ENCODE results near the gene SLC20A1. TPM values are rescaled to one million over a fixed set of nuclear protein-coding genes. Genes with fewer than 3 reads are reported as not detected.

Gene SLC20A1
- total RNA-seq, 1 experiment from 2014 or later = 123 TPM

DNA sequence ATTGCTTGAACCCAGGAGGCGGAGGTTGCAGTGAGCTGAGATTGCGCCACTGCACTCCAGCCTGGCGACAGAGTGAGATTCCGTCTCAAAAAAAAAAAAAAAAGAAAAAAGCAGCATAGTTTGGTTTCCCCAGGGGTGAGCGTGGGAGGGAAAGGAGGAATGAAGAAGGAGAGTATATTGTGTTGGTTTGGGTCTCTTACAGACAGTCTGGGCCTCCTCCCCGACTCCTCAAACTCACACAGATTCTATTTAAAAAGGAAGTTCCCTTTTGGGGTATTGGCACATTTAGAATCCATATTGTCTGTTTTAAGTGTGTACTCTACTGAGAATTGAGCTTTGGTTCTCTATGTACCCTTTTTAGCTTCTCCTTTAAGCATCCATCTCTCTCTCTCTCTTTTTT, 27.4 kb upstream of the SLC20A1 start:
- H2BK20ac ChIP-seq (ENCODE audit: low read depth, low read length, poor library complexity, severe bottlenecking) = no peak overlapping the region
- H3K9me3 ChIP-seq (ENCODE audit: control insufficient read depth, low read depth, low read length) = no peaks in the 10 kb centered on the region
- no CpG with 5 or more reads among the region's 6 CpGs for WGBS (ENCODE audit: extremely low coverage, insufficient read length, low lambda C conversion rate)
- no peak overlapping the region for H2BK15ac ChIP-seq (ENCODE audit: low read depth, low read length)
- H3K4me1 ChIP-seq (ENCODE audit: insufficient read depth, low read length) = no peaks in the 10 kb centered on the region; the same call in 1 of the 2 replicates
- peaks cover 4% of the 10 kb centered on the region for H3K23me2 ChIP-seq (ENCODE audit: insufficient read length, low read depth, low read length, poor library complexity, severe bottlenecking)
- H3T11ph ChIP-seq (ENCODE audit: low read length) = no peak overlapping the region
- no peak overlapping the region for H3K9ac ChIP-seq (ENCODE audit: extremely low read depth, insufficient read length, low read length)
- DNase-seq = no peak
- H3K23ac ChIP-seq (ENCODE audit: insufficient read length, low read depth, low read length) = no peak overlapping the region
- no peak overlapping the region for H3K4me2 ChIP-seq (ENCODE audit: insufficient read depth, insufficient read length, low read length)
- no peak overlapping the region for H3K14ac ChIP-seq (ENCODE audit: insufficient read depth, low read length)
- no peak overlapping the region for H3K27ac ChIP-seq (ENCODE audit: insufficient read length, low read depth, low read length)
- no peak overlapping the region for H2BK12ac ChIP-seq (ENCODE audit: insufficient read length, low read depth, low read length)
- no peak overlapping the region for H2BK5ac ChIP-seq (ENCODE audit: insufficient read length, low read length)
- no peak overlapping the region for H3K56ac ChIP-seq (ENCODE audit: insufficient read length, low read depth, low read length)
- H4K20me1 ChIP-seq (ENCODE audit: control insufficient read depth, insufficient read depth, insufficient read length) = no peaks in the 10 kb centered on the region
- H3K36me3 Mint-ChIP-seq (ENCODE audit: insufficient read depth in 1 of 3, low read depth in 3 of 3) = no peaks in the 10 kb centered on the region
- H4K8ac ChIP-seq (replicated peaks; ENCODE audit: insufficient read length, low read depth, low read length) = no peak overlapping the region
- H3K4me3 Mint-ChIP-seq = no peak overlapping the region
- no peaks in the 10 kb centered on the region for H3K79me2 ChIP-seq (ENCODE audit: insufficient read depth, low read length)
- no peak overlapping the region for H2AK5ac ChIP-seq (ENCODE audit: insufficient read length, low read length)
- H4K5ac ChIP-seq (ENCODE audit: insufficient read length, low read depth, low read length) = no peak overlapping the region
- H3K9me3 Mint-ChIP-seq = no peaks in the 10 kb centered on the region
- no peak overlapping the region for H3K4ac ChIP-seq (ENCODE audit: low read depth, low read length)
- no peak for TF ChIP-seq CTCF (conservative IDR thresholded peaks at IDR 0.05)
- no peak overlapping the region for H2BK120ac ChIP-seq (ENCODE audit: low read depth, low read length, poor library complexity, severe bottlenecking)
- H3K18ac ChIP-seq (ENCODE audit: insufficient read length, low read depth, low read length) = no peak overlapping the region
- H3K4me1 Mint-ChIP-seq = peaks cover 31 to 33% of the 10 kb centered on the region in 2 experiments
- H4K91ac ChIP-seq (ENCODE audit: insufficient read length, low read depth, low read length) = no peak overlapping the region
- no peak overlapping the region for H2AFZ ChIP-seq (ENCODE audit: low read length)
- H3K27ac Mint-ChIP-seq = no peak overlapping the region
- H3K27me3 Mint-ChIP-seq (ENCODE audit: low read depth) = no peaks in the 10 kb centered on the region; the same call in 1 of the 2 replicates
- H3K27me3 ChIP-seq (ENCODE audit: insufficient read depth, low read length) = no peaks in the 10 kb centered on the region
- H3K79me1 ChIP-seq (ENCODE audit: insufficient read depth, low read depth, low read length, poor library complexity, severe bottlenecking) = no peaks in the 10 kb centered on the region

Data from H9 (cell line).